ENCODE measurements around the gene KIF3B. TPM values are rescaled to one million over a fixed set of nuclear protein-coding genes. Genes with fewer than 3 reads are reported as not detected.

The KIF3B gene
- total and polyA plus RNA-seq, 10 of the 15 experiments (the other 5 are each of a cell fraction or from before 2014, with no cell fraction given): 7.4 to 37.3 (median 25.9) TPM

- no peak overlapping the region for H3K9ac ChIP-seq (ENCODE audit: control insufficient read depth, insufficient read depth, low read length)
- H3K4me1 ChIP-seq (ENCODE audit: control insufficient read depth, insufficient read depth, low read length): peaks cover 30% of the 10 kb centered on the region
- ChIA-PET RAD21 (ENCODE audit: unreplicated experiment) (interaction anchor here (1.4 kb wide), 1 partner anchor 50 kb away, joined by 3 read pairs; no protein-coding TSS in a partner anchor), CTCF (no interaction called here), SMC1A (ENCODE audit: uncharacterized antibody, unreplicated experiment) (interaction anchor here (1.0 to 1.1 kb wide), 3 partner anchors 10 to 78 kb away, joined by 3 to 4 read pairs (median 3); no protein-coding TSS in a partner anchor), POLR2A (interaction anchor here (0.6 kb wide), 1 partner anchor 110 kb away, joined by 3 read pairs; no protein-coding TSS in a partner anchor)
- no peak for ATAC-seq
- H2AFZ ChIP-seq (ENCODE audit: control insufficient read depth, low read depth, low read length): no peak overlapping the region
- no TSS peak for BruUV-seq (replicated peaks)
- no peak for FAIRE-seq
- H3K4me2 ChIP-seq (ENCODE audit: control insufficient read depth, insufficient read depth): 0 out of 2 replicates have a peak overlapping the region, but pooled peaks have one; percentile 41
- intact Hi-C loops (cut with micrococcal nuclease; ENCODE audit: unreplicated experiment) (no loop called here), in situ Hi-C loops (cut with MboI) (no loop called here)
- no peak overlapping the region for H3K27ac ChIP-seq (ENCODE audit: control insufficient read depth, insufficient read depth)
- TF ChIP-seq MLLT1 (IDR thresholded peaks at IDR 0.05): no peak
- no peak for TF ChIP-seq STAT3 (IDR thresholded peaks at IDR 0.05; ENCODE audit: low read depth, low read length)
- TF ChIP-seq ZNF207 (IDR thresholded peaks at IDR 0.05; ENCODE audit: borderline replicate concordance): no peak
- TF ChIP-seq NFIC (IDR thresholded peaks at IDR 0.05; ENCODE audit: low read depth, low read length): no peak
- TF ChIP-seq RFX5 (IDR thresholded peaks at IDR 0.05; ENCODE audit: low read depth, low read length): no peak
- no peak for TF ChIP-seq SREBF1 (IDR thresholded peaks at IDR 0.05; ENCODE audit: low read length)
- TF ChIP-seq ATF2 (IDR thresholded peaks at IDR 0.05; ENCODE audit: low read length): no peak
- TF ChIP-seq CREB1 (IDR thresholded peaks at IDR 0.05; ENCODE audit: low read depth): no peak
- no peak for TF ChIP-seq ZNF24 (IDR thresholded peaks at IDR 0.05)
- no peak for TF ChIP-seq RELB (IDR thresholded peaks at IDR 0.05; ENCODE audit: low read depth)
- TF ChIP-seq ZBTB40 (IDR thresholded peaks at IDR 0.05; ENCODE audit: borderline replicate concordance): no peak
- no peak for TF ChIP-seq GATAD2B (conservative IDR thresholded peaks at IDR 0.05; ENCODE audit: low read depth)
- TF ChIP-seq TAF1 (IDR thresholded peaks at IDR 0.05; ENCODE audit: borderline replicate concordance, low read depth, low read length): no peak
- TF ChIP-seq PAX5 (IDR thresholded peaks at IDR 0.05; ENCODE audit: borderline replicate concordance, low read depth, low read length): no peak
- TF ChIP-seq HDAC2 (IDR thresholded peaks at IDR 0.05): no peak
- no peak for TF ChIP-seq KDM1A (IDR thresholded peaks at IDR 0.05; ENCODE audit: borderline replicate concordance)
- H3K27me3 ChIP-seq (replicated peaks in 1 of 2; ENCODE audit: control insufficient read depth in 2 of 2, insufficient read depth in 2 of 2, low read length in 1 of 2): no peaks in the 10 kb centered on the region
- H4K20me1 ChIP-seq (ENCODE audit: control insufficient read depth, insufficient read depth): no peaks in the 10 kb centered on the region
- no peak for DNase-seq (ENCODE audit: low read depth, low spot score)
- H3K36me3 ChIP-seq (ENCODE audit: control insufficient read depth in 2 of 2, insufficient read depth in 2 of 2, low read length in 1 of 2): 0 out of 4 replicates have a peak, but pooled peaks cover 0 to 3% of the 10 kb centered on the region in 2 experiments
- no peaks in the 10 kb centered on the region; the same call in 2 of the 3 replicates for H3K9me3 ChIP-seq (replicated peaks; ENCODE audit: control insufficient read depth, insufficient read depth, low read length)
- H3K79me2 ChIP-seq (ENCODE audit: control insufficient read depth, insufficient read depth, low read length): peaks cover 58% of the 10 kb centered on the region
- 80% methylated on average over 4 of the region's 4 CpGs for WGBS (ENCODE audit: insufficient coverage, insufficient replicate concordance, low lambda C conversion rate, missing lambda C conversion rate)
- no peak overlapping the region for H3K4me3 ChIP-seq
Measured at GRCh38 chr20:32281711-32282110, 4.3 kb downstream of the KIF3B start.
